Left cardiac atrium (tissue), 4 donors: ENCODE results near the gene TTC21A. TPM values are rescaled to one million over a fixed set of nuclear protein-coding genes. Genes with fewer than 3 reads are reported as not detected.
A peak's percentile ranks its signal among the peaks of the same experiment; 100 is the strongest.
"Not testable (repeated sequence)": the region's sequence is repeated elsewhere in the genome, so short reads cannot be mapped to it uniquely, and the experiment has no call there.

Source experiments
- ATAC-seq, 2 donors: fragments of 200-7000 bp; cut with Tn5 transposase; one replicate each; pipeline ENCODE4 v1.9.1; 2020; ENCODE audit warnings: mild to moderate bottlenecking in 2 of 2, moderate library complexity in 2 of 2
- DNase-seq: peaks from one replicate; pipeline ENCODE4 v3.0.0-alpha.2; 2020
- intact Hi-C, 2 donors: fragments of 100-400 bp; cut with DNase I; formaldehyde crosslinking; loops; one replicate each; pipeline versions ENCODE4 v1.14.1 to v1.15.1; 2022 to 2023
- total RNA-seq, 2 donors: library from RNA; stranded (reverse); fragmentation: NEBNext Ultra II Directional; extraction: Animal tissue kit (Norgen Biotek cat#: 25700); gene quantifications; one replicate each; pipeline ENCODE4 v1.2.1, GENCODE V29; 2021
- donor health status: DM: no; HTN: yes; CAD: no.
- donor health status: DM: no; HTN: yes; CAD: no; lungs with severe emphysema.
- donor health status: DM: yes; HTN: yes; CAD: no.
- donor health status: Dilated cardiomyopathy.

The TTC21A gene
- total RNA-seq, 2 donors from 2014 or later, result 1.8 to 2.5 TPM

DNA sequence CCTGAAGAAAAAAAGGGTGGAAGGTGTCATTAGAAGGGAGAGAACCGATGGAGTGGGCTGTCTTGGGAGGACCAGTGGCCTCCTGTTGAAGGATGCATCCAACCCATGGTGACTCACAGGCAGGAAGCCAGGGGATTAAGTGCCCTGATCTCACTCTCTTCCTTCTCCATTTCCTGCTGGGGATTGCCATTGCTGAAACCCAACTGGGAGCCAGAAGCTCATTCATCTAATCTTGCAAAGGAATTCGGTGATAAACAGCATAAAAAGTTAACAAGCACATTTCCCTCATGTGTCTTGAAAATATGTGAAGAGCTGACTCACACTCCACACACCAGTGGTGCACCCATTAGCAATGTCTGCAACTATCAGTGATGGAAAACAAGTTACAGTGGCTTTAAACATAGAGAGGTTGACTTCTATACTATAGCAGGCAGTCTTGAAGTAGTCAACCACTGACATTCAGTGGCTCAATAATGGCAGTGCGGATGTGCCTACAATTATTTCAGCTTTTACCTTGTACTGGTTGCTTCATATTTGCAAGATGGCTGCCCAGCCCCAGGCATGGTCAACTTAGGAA, 58.7 kb downstream of the TTC21A start:
- peak; percentile 79 for DNase-seq
- ATAC-seq, result peak; percentile 41 to 87
- intact Hi-C loops, result no loop called here

GRCh38 chr3:39166932-39167532, 59.6 kb downstream of the TTC21A start:
- intact Hi-C loops, result no loop called here
- ATAC-seq (peak; percentile 50 to 70), DNase-seq (no peak)

GRCh38 chr3:39168156-39168780, 60.8 kb downstream of the TTC21A start:
- DNase-seq (no peak), ATAC-seq (no peak)
- intact Hi-C loops, result no loop called here

GRCh38 chr3:39169712-39170111, 62.2 kb downstream of the TTC21A start:
- ATAC-seq, result no peak
- no peak for DNase-seq
- intact Hi-C loops, result no loop called here

DNA sequence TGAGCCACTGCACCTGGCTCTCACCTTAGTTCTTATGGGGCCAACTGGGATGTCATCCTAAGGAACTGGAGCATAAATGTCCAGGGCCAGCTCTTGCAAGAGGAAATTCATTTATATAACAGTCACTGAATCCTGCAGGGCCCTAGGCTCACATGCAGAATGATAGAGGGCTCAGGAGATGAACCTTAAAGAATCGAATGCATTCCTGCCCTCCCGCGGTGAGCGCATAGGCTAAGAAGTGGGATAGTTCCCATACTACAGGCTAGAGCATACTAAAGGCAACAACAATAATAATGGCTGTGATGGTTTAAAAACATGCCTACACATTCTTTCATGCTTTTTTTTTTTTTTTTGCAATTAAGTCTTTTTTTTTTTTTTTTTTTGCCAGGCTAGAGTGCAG, 63.0 kb downstream of the TTC21A start:
- no peak for ATAC-seq
- no peak for DNase-seq
- intact Hi-C loops, result no loop called here

DNA sequence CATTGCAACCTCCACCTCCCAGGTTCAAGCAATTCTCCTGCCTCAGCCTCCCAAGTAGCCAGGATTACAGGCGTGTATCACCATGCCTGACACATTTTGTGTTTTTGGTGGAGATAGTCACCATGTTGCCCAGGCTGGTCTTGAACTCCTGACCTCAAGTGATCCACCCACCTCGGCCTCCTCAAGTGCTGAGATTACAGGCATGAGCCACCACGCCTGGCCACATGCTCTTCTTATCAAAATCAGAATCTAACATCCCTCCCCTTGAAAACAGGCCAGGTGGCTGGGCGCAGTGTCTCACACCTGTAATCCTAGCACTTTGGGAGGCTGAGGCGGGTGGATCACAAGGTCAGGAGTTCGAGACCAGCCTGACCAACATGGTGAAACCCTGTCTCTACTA, 63.4 kb downstream of the TTC21A start:
- intact Hi-C loops, ATAC-seq, DNase-seq: not testable (repeated sequence)

GRCh38 chr3:39171860-39172259, 64.4 kb downstream of the TTC21A start:
- DNase-seq (no peak), ATAC-seq (no peak)
- intact Hi-C loops, result no loop called here

- no peak for ATAC-seq
- intact Hi-C loops, result no loop called here
- no peak for DNase-seq
Measured at GRCh38 chr3:39173318-39174125, 66.0 kb downstream of the TTC21A start.

DNA sequence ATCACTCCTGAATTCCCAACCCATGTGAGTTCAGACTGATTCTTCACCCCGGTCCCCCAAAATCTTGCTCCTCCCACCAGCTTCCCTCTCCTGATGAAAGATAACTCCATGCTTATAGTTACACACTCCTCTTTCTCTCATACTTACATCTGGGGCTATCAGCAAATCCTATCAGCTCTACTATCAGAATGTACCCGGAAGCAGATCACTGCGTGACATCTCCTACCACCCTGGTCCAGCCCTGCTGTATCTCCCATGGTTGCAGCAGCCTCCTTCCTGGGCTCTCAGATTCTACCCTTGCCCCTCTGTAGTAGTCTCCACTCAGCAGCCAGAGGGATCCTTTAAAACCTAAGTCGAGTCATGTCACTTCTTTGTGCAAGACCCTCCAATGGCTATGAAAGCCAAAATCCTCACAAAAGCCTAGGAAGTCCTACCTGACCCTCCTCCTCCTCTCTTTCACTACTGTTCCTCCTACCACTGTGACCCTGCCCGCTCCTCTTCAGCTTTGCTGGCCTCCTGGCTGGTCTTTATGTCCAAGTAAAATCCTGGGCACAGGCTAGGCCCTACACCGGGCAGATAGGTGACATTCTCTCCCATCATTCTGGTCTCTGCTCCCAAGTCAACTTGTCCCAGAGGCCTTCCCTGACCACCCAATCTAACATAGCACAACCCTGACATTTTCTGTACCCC, 68.7 kb downstream of the TTC21A start:
- ATAC-seq (no peak), DNase-seq (no peak)
- intact Hi-C loops, result no loop called here

DNA sequence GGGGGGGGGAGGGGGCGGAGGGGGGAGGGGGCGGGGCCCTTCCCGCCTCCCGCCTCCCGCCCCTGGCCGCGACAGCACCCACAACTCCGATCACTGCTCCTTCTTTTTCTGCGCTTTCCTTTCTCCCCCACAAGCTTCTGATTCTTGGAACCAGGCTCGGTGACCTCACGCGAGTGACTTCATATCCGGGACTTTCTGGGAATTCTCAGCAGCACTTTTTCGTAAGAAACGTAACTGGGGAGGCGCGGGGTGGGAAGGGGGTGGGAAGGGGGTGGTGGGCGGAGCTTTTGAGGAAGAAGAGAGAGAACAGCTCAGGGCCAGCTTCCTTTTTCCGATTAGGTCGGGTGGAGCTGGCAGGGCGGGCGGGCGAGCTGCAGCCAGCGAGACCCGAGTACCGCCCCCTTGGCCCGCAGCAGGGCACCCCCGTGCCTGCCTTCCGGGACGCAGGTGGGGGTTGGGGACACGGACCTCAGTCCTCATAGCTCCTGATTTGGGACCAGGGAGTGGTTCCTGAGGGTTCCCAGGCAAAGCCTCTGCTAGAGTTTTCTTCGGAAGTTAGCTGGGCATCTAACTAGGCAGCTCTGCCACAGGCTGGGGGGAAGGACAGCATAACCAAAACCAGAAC, 70.3 kb downstream of the TTC21A start:
- intact Hi-C loops, result no loop called here
- DNase-seq (peak; percentile 95), ATAC-seq (peak; percentile 64 to 69)

GRCh38 chr3:39178553-39178952, 71.1 kb downstream of the TTC21A start:
- intact Hi-C loops, result no loop called here
- ATAC-seq (no peak), DNase-seq (no peak)

DNA sequence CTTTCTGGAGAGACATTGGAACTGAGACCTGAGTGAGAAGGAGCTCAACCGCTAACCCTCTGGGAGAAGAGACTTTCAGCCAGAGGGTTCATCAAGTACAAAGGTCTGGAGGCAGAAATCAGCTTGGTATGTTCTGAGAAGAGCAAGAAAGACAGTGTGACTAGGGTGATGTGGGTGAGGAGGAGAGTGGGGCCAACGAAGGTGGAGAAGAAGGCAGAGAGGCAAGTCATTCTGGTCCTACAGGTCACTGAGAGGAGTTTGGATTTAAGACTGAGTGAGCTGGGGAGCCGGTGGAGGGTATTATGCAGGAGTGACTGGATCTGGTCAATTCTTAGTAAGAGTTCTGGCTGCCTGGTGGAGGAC, 72.7 kb downstream of the TTC21A start:
- intact Hi-C loops, result loop anchor here in 1 of 2 donors (5.0 kb wide), 1 partner anchor 38 kb away; no protein-coding TSS in a partner anchor
- no peak for ATAC-seq
- DNase-seq, result no peak

DNA sequence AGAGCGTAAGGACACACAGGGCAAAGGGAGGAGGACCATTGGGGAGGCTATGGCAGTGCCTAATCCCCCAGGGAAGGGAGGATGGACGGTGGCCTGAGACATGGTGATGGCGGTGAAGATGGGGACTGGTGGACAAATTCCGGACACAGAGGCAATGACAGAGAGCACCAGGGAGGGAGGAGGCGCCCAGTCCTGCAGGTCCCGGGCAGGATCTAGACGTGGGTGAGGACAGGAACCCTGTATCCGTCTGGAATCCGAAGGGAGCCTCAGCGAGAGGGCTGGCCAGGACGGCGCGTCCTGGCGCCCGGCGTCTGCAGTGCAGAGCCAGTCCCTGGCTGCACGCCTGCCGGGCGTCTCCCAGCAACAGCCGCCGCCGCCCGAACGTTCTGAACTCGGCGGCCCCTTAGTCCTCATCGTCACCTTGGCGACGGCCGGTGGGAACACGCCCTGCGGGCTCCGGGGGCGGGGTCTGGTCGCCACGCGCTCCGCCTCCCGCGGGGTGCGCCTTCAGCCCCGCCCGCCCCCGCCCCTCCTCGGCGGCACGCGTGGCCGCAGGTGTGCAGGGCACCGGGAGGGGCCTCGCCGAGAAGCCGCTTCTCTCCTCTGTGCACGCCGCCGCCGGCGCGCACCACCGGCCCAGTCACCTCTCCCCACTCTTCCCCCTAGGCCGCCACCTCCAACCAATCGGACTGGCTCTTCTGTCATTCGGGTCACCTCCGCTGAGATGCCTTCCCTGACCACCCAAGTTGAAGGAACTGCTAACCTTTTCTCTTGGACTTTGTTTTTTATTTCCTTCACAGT, 73.3 kb downstream of the TTC21A start:
- DNase-seq, result peak; percentile 97
- peak; percentile 84 to 87 for ATAC-seq
- intact Hi-C loops, result loop anchor here in 1 of 2 donors (5.0 kb wide), 1 partner anchor 38 kb away; no protein-coding TSS in a partner anchor

- ATAC-seq, result no peak
- DNase-seq, result no peak
- intact Hi-C loops, result loop anchor here in 1 of 2 donors (5.0 kb wide), 1 partner anchor 39 kb away; no protein-coding TSS in a partner anchor
Measured at GRCh38 chr3:39181408-39182335, 74.2 kb downstream of the TTC21A start.

DNA sequence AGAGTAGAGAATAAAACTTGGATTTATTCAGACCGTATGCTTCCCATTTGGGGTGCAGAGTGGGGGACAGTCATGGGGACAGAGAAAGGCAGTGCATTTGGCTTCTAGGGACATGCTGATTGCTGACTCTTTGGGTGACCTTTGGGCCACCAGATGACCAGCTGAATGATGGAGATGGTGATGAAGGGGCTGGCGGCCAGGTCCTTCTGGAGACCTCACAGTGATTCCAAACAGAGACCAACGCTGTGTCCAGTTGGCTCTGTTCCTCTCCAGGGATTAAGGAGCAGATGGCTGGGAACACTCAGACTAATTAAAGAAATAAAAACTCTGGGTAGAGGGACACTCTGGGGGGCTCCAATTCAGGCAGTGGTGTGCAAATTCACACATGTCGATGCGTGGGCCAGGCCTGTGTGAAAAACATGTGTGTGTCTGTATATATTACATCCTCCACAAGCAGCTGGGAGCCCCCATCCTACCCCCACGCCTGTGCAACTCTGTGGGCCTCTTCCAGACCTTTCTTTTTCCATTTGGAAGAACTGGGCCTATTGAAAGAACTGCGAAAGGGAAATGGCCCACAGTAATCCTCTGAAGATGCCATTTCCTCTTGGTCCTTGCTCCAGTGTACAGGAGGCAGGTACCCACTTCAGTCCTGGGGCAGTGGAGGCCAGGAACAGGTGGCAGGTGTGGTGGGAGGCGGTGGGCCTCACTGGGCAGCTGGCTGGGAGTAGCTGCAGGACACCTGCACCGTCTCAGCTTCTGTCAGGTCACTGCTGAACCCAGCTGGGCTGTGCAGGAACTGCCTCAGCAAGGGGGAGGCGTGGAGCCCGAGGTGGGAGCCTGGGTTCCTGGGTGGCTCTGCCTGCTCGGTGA, 76.0 kb downstream of the TTC21A start:
- no peak for ATAC-seq
- intact Hi-C loops, result loop anchor here in 1 of 2 donors (5.0 kb wide), 1 partner anchor 41 kb away; no protein-coding TSS in a partner anchor
- no peak for DNase-seq
